IPS-20b (cell line): ENCODE results near the gene GPATCH4.
A peak's percentile ranks its signal among the peaks of the same experiment; 100 is the strongest.
"Not testable (repeated sequence)": the region's sequence is repeated elsewhere in the genome, so short reads cannot be mapped to it uniquely, and the experiment has no call there.

Source experiments
- H3K27ac ChIP-seq: one replicate; pipeline ENCODE4 v1.5.1; 2013; ENCODE audit warnings: low read length
- H3K27me3 ChIP-seq: 2 replicates; pipeline ENCODE4 v1.6.1; 2013; ENCODE audit warnings: mild to moderate bottlenecking, low read length, inconsistent platforms; ENCODE audit not compliant: insufficient read depth
- H3K36me3 ChIP-seq: 2 replicates; pipeline ENCODE4 v1.6.1; 2013; ENCODE audit warnings: low read depth, mild to moderate bottlenecking, inconsistent platforms, low read length, moderate library complexity; ENCODE audit not compliant: insufficient read depth
- H3K4me1 ChIP-seq: 2 replicates; pipeline ENCODE4 v1.6.1; 2013; ENCODE audit warnings: mild to moderate bottlenecking, control low read depth, inconsistent platforms, low read length, moderate library complexity; ENCODE audit not compliant: insufficient read depth
- H3K4me3 ChIP-seq: 2 replicates; pipeline ENCODE4 v1.5.1; 2013; ENCODE audit warnings: mild to moderate bottlenecking, low read length, inconsistent platforms
- H3K9ac ChIP-seq: 2 replicates; pipeline ENCODE4 v1.6.1; 2013; ENCODE audit warnings: low read depth, mild to moderate bottlenecking, inconsistent platforms, low read length, moderate library complexity
- H3K9me3 ChIP-seq: 2 replicates; pipeline ENCODE4 v1.6.1; 2013; ENCODE audit warnings: mild to moderate bottlenecking, low read depth, low read length, inconsistent platforms; ENCODE audit not compliant: insufficient read depth

GPATCH4 gene

DNA sequence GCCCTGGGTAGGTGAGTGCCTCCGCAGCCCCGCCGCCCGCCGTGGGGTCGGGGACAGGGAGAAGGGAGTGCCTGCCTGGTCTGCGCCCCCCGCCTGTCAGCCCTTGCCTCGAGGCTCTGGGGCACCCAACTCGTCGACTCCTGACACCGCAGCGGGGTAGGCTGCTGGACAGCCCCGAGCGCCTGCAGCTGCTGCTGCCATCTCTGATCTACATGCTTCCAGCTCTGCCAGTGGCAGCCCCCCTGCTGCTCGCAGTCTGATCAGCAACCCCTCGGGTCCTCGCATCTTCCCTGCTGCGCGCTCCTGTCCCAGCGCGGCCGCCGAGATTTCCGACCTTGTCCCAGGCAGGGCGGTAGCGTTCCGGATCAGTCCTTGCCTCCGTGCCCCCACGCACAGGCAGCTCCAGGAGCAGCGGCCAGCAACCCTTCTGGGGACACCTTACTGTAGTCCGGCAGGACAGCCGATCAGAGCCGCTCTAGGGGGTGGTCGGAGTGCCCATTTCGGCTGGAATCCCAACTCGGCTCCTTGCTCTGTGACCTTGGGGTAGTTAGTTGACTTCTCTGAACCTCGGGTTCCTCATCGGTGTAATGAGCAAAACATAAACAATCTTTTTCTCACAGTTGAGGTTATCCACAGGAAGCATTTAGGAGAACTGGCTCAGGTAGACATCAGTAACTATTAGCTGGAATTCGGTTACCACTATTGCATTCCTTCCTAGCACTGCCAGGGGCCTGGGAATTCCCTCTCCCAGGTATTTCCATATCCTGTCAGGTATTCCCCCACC lies 41.2 kb upstream of the GPATCH4 start:
- Histone ChIP-seq H3K27ac (no peak overlapping the region), H3K9me3 (no peaks in the 10 kb centered on the region), H3K4me1 (no peaks in the 10 kb centered on the region), H3K9ac (no peak overlapping the region), H3K27me3 (peaks cover 96% of the 10 kb centered on the region), H3K4me3 (peak overlapping the region; percentile 77), H3K36me3 (no peaks in the 10 kb centered on the region)

DNA sequence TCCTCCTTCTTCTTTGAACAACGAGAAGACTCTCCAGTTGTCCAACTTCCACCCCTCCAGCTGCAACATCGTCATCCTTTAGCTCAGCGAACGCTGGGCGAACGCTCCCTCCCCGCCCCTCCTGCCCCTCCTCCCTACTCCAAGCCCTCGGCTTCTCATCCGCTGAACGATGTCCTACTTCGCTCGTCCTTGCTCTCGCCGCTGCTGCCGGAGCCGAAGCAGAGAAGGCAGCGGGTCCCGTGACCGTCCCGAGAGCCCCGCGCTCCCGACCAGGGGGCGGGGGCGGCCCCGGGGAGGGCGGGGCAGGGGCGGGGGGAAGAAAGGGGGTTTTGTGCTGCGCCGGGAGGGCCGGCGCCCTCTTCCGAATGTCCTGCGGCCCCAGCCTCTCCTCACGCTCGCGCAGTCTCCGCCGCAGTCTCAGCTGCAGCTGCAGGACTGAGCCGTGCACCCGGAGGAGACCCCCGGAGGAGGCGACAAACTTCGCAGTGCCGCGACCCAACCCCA lies 40.5 kb upstream of the GPATCH4 start, which contains the start of gene BCAN:
Gene BCAN (plus strand): TSS at position 357 of the 504 bp plus-strand sequence. CDS start 3,938 bp downstream, outside the sequence.
- H3K36me3 ChIP-seq, result no peaks in the 10 kb centered on the region
- H3K4me3 ChIP-seq, result peak within 1 kb of the TSS; percentile 77
- no peak within 1 kb of the TSS; the same call in 1 of the 2 replicates for H3K9ac ChIP-seq
- no peak within 1 kb of the TSS for H3K27ac ChIP-seq
- no peaks in the 10 kb centered on the region for H3K4me1 ChIP-seq
- H3K27me3 ChIP-seq, result peaks cover 97% of the 10 kb centered on the region
- no peaks in the 10 kb centered on the region for H3K9me3 ChIP-seq

DNA sequence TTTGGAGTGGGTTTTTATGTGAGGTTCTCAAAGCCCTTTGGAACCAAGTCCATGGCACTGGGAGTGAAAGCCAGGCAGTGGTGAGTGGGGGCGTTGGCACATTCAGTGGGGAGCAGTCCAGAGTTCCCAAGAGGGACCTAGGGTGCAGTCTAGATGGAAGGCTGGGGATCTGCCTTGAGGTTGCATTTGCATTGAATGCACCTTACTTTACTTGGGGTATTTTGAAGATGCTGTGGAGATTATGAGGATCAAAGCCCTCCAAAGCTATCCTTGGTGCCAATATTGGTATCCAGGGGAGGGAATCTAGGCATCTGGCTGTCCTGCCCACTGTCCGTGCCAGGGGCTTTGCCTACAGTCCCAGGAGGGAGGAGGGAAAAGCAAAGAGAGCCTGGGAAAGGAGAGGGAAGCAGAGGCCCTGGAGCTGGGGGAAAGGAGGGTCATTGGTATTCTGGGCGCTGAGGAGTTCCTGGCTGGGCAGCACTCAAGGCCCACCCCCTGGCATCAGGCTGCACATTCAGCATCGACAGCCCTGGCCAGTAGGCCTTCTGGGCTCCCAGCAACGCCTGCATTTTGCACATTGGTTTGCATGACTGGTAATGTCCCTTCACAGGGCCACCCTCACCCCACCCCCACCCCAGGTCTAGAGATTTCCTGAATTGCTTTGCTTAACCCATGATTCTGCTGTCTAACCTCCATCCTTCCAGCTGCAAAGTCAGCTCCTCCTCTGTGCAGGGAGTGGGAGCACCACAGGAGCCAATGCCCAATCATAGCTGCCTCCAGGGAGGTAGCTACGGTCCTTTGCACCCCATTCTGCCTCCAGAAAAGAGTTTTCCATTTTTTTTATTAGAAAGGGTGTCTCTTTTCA lies 39.8 kb upstream of the GPATCH4 start:
- Histone ChIP-seq H3K36me3 (no peaks in the 10 kb centered on the region), H3K9ac (no peak overlapping the region; the same call in 1 of the 2 replicates), H3K4me1 (no peaks in the 10 kb centered on the region), H3K4me3 (peak overlapping the region; percentile 77), H3K27me3 (peaks cover 95% of the 10 kb centered on the region), H3K27ac (no peak overlapping the region), H3K9me3 (no peaks in the 10 kb centered on the region)

DNA sequence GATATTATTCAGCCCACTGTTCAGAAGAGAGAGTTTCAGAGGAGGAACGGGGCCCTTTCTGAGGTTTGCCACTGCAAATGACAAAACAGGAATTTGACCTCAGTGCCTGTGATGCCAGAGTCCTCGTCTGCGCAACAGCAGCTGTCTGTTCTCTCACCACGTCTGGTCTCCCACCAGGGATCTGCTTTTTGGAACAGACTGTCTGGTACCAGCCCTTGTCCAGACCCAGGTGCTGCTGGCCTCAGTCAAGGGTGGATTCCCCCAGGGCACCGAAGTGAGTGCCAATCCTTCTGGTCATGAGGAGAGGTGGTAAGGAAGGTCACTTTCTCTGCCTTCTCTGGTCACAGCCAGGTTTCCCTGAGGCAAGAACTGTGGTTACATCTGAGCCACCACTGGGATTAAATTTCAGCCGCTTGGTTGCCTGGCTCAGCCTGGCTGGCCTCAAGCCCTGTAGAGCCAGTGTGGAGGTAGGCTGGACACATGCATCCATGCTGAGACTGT lies 38.4 kb upstream of the GPATCH4 start:
- peaks cover 95% of the 10 kb centered on the region for H3K27me3 ChIP-seq
- H3K36me3 ChIP-seq, result no peaks in the 10 kb centered on the region
- H3K27ac ChIP-seq, result no peak overlapping the region
- no peaks in the 10 kb centered on the region for H3K4me1 ChIP-seq
- no peak overlapping the region for H3K9ac ChIP-seq
- no peak overlapping the region for H3K4me3 ChIP-seq
- no peaks in the 10 kb centered on the region for H3K9me3 ChIP-seq

DNA sequence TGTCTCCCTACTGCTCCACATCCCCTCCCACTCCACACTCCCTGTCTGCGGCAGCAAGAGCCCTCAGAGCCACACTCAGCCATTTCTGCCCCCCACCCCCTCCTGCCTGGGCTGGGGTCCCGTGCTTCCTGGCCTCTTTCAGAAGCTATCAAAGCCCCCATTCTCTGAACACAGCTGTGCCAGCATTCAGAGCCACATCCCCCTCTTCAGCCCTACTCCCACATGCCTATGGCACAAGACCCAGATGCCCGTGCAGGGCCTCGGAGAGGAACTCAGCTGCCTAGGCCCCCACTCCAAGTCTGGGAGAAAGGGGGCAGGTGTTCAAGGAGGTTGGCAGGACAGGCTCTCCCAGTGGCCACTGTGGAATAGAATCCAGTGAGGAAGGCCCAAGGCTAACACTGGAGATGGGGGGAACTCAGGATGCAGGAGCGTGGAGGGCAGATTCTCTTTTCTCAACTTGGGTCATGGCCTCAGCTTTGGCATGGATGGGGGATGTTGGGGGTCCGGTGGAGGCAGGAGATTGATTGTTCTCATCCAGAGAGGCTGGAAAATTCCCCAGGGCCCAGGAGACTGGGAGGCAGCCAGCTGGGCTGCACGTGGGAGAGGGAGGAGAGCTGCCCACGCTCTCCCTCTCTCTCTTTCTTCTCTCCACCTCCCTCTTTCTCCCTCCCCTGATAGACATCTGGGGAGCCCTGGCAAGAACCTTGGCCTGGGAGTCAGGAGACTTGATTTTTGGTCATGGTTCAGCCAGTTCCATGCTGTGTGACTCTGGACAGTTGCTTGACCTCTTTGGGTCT lies 37.1 kb upstream of the GPATCH4 start:
- no peak overlapping the region for H3K9ac ChIP-seq
- no peak overlapping the region for H3K4me3 ChIP-seq
- no peaks in the 10 kb centered on the region for H3K4me1 ChIP-seq
- no peaks in the 10 kb centered on the region for H3K9me3 ChIP-seq
- H3K27ac ChIP-seq, result no peak overlapping the region
- no peaks in the 10 kb centered on the region for H3K36me3 ChIP-seq
- peaks cover 91% of the 10 kb centered on the region for H3K27me3 ChIP-seq

DNA sequence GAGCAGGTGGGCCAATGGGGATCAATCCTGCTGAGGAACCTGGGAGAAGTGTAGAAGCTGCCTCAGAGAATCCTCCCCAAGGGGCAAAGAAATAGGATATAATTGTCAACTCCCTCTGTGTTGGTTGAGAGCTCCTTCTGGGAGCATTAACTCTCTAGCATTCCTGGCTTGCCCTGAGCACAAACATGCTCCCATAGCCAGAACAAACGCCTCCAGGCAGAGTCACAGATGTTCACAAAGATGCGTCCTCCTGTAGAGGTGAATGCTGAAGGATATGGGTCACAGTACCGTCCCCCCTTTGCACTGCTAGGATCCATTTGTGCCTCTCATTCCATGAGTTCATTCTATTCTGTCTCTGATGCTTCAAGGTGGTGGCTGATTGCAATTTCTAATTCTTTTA lies 31.1 kb upstream of the GPATCH4 start:
- H3K27ac ChIP-seq, result no peak overlapping the region
- H3K36me3 ChIP-seq, result no peaks in the 10 kb centered on the region
- H3K4me3 ChIP-seq, result no peak overlapping the region
- H3K9me3 ChIP-seq, result no peaks in the 10 kb centered on the region
- no peaks in the 10 kb centered on the region for H3K4me1 ChIP-seq
- H3K27me3 ChIP-seq, result peaks cover 46% of the 10 kb centered on the region
- no peak overlapping the region for H3K9ac ChIP-seq

DNA sequence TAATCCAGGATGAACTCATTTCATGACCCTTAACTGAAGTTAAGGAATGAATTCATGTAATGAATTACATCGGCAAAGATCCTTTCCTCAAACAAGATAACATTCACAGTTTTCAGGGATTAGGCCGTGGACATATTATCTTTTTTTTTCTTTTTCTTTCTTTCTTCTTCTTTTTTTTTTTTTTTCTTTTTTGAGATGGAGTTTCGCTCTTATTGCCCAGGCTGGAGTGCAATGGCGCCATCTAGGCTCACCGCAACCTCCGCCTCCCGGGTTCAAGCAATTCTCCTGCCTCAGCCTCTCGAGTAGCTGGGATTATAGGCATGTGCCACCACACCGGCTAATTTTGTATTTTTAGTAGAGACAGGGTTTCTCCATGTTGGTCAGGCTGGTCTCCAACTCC lies 29.9 kb upstream of the GPATCH4 start:
- not testable (repeated sequence) for H3K36me3 ChIP-seq, H3K4me1 ChIP-seq, H3K9ac ChIP-seq, H3K9me3 ChIP-seq, H3K27ac ChIP-seq, H3K4me3 ChIP-seq
- H3K27me3 ChIP-seq, result peaks cover 45% of the 10 kb centered on the region

DNA sequence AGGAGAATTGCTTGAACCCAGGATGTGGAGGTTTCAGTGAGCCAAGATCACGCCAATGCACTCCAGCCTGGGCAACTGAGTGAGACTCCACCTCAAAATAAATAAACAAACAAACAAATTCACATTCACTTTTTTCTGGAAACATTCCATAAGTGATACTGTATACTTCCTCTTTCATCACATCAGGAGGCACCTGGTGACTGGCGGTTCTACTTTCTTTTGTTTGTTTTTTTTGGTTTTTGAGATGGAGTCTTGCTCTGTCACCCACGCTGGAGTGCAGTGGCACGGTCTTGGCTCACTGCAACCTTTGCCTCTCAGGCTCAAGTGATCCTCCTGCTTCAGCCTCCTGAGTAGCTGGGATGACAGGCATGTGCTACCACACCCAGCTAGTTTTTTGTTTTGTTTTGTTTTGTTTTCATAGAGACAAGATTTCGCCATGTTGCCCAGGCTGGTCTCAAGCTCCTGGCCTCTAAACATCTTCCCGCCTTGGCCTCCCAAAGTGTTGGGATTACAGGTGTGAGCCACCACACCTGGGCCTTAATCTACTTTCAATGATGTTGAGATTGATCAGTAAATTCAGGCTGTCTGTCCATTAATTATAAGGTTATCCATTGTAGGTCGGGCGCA lies 28.7 kb upstream of the GPATCH4 start:
- Histone ChIP-seq H3K27me3 (peaks cover 45% of the 10 kb centered on the region), H3K4me1 (no peaks in the 10 kb centered on the region), H3K9me3 (no peaks in the 10 kb centered on the region), H3K9ac (no peak overlapping the region), H3K4me3 (no peak overlapping the region), H3K36me3 (no peaks in the 10 kb centered on the region), H3K27ac (no peak overlapping the region)

DNA sequence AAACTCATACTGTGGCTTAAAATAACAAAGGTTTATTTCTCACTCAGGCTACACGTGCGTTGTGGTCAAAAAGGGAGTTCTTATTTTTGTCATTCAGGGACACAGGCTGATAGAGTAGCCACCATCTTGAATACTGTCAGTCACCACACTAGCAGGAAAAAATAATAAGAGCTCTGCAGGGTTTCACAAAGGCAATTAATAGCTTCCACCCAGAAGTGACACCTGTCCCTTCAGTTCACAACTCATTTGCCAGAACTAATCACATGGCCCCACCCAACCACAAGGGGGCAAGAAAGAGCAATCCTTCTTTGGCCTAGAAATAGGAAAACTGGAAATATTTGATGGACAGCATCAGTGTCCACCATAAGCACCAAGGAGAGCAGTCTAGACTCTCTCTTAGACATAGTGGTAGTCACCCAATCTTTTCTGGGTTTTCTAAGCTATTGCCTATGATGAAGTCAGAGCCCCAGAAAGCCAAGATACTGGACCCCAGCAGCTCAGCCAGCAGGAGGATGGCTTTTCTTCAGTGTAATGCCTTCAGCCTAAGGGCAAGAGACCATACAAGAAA lies 26.1 kb upstream of the GPATCH4 start:
- H3K27me3 ChIP-seq, result peaks cover 50% of the 10 kb centered on the region

DNA sequence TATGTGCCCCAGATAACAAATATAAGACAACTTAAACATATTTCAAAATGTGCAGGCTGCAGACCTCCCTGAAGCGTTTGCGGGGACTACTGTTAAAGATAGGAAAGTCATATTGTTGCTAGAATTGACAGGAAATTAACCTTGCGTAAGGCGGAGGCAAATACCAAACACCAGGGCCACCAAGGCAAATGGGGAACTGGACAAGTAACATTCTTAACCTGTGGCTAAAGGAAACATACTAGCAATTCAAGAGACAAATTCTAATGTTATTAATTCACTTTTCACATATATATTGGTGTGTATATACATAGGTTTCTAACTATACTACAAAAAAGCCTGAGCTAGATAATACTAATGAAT lies 24.8 kb upstream of the GPATCH4 start:
- H3K27me3 ChIP-seq, result peaks cover 58% of the 10 kb centered on the region
- H3K27ac ChIP-seq, result no peak overlapping the region
- no peak overlapping the region for H3K4me3 ChIP-seq
- H3K9ac ChIP-seq, result no peak overlapping the region
- no peaks in the 10 kb centered on the region for H3K36me3 ChIP-seq
- H3K4me1 ChIP-seq, result no peaks in the 10 kb centered on the region
- H3K9me3 ChIP-seq, result no peaks in the 10 kb centered on the region

More for the DNA sequence above, 26.1 kb upstream of the GPATCH4 start:
- Histone ChIP-seq H3K4me1 (no peaks in the 10 kb centered on the region), H3K27ac (no peak overlapping the region), H3K4me3 (no peak overlapping the region), H3K36me3 (no peaks in the 10 kb centered on the region), H3K9ac (no peak overlapping the region), H3K9me3 (no peaks in the 10 kb centered on the region)
